HCT116 (cell line): ENCODE results near the gene STK36. TPM values are rescaled to one million over a fixed set of nuclear protein-coding genes. Genes with fewer than 3 reads are reported as not detected.

Experiments used
- ATAC-seq: fragments of 200-7000 bp; cut with Tn5 transposase; 2 replicates; pipeline ENCODE4 v1.9.1; 2020; ENCODE audit warnings: mild to moderate bottlenecking, moderate library complexity
- BruUV-seq: library from RNA; stranded (reverse); fragments of 400-500 nt; replicated peaks from 2 replicates; lab custom pipeline; 2021; lab: Mats Ljungman, UMichigan
- CTCF ChIA-PET: fragments of 300-600 bp; sonication (Branson Sonifier 250); formaldehyde crosslinking; loops from one replicate; lab custom pipeline; 2021; ENCODE audit warnings: antibody characterized with exemption; lab: Charles Lee
- POLR2A ChIA-PET: fragments of 300-600, 350-600 bp; sonication (Branson Sonifier 250); formaldehyde crosslinking; loops from one replicate; lab custom pipeline; 2021; ENCODE audit warnings: antibody characterized with exemption; lab: Charles Lee
- RAD21 ChIA-PET, 2 experiments: fragments of 300-600 bp; sonication (Branson Sonifier 250); formaldehyde crosslinking; loops; one replicate each; lab custom pipeline; 2023; ENCODE audit warnings: low total read pairs in 2 of 2; ENCODE audit not compliant: uncharacterized antibody in 2 of 2, unreplicated experiment in 2 of 2, low non-redundant PET in 1 of 2; lab: Charles Lee
- DNase-seq: peaks from one replicate; pipeline ENCODE4 v3.0.0-alpha.2; 2010; ENCODE audit warnings: low read depth, low spot score
- H2AFZ ChIP-seq: fragments of 200-600 bp; shearing (Covaris generic), sonication (generic); 2 replicates; pipeline ENCODE4 v1.6.1; 2017; ENCODE audit warnings: low read depth, mixed run types, mixed read lengths, antibody characterized with exemption, low read length; ENCODE audit not compliant: poor library complexity, severe bottlenecking
- H3K27ac ChIP-seq: 2 replicates; pipeline ENCODE4 v1.5.1; 2012; ENCODE audit warnings: low read depth, low read length
- H3K27me3 ChIP-seq: fragments of 200-600 bp; sonication (generic); 2 replicates; pipeline ENCODE4 v1.6.1; 2016; ENCODE audit warnings: mixed run types, low read length, mixed read lengths; ENCODE audit not compliant: insufficient read depth
- H3K36me3 ChIP-seq, 2 experiments: fragments of 200-500 bp in 1 of 2; fragments of 200-600 bp in 1 of 2; sonication (Bioruptor generic) in 1 of 2; sonication (generic) in 1 of 2; 2 replicates each; pipeline versions ENCODE4 v1.5.1 to v1.6.1; 2014 to 2016; ENCODE audit warnings: low read length in 2 of 2, inconsistent platforms in 1 of 2, mixed read lengths in 1 of 2, mixed run types in 1 of 2; ENCODE audit not compliant: insufficient read depth in 2 of 2, control insufficient read depth in 1 of 2
- H3K4me1 ChIP-seq, 2 experiments: fragments of 200-600 bp in 1 of 2; sonication (generic) in 1 of 2; 2 replicates each; pipeline versions ENCODE4 v1.5.1 to v1.6.1; 2012 to 2017; ENCODE audit warnings: low read length in 2 of 2, inconsistent platforms in 1 of 2, mild to moderate bottlenecking in 1 of 2, mixed read lengths in 1 of 2, mixed run types in 1 of 2, moderate library complexity in 1 of 2; ENCODE audit not compliant: insufficient read depth in 2 of 2, control insufficient read depth in 1 of 2
- H3K4me2 ChIP-seq: fragments of 200-600 bp; sonication (generic); 2 replicates; pipeline ENCODE4 v1.6.1; 2017; ENCODE audit warnings: mixed run types, low read length, mixed read lengths
- H3K4me3 ChIP-seq, 2 experiments: fragments of 200-600 bp in 1 of 2; sonication (generic) in 1 of 2; replicated peaks in 1 of 2; 2 replicates each; pipeline ENCODE4 v1.5.1; 2011 to 2016; ENCODE audit warnings: low read length in 2 of 2, control low read depth in 1 of 2, low read depth in 1 of 2, mild to moderate bottlenecking in 1 of 2, mixed read lengths in 1 of 2, mixed run types in 1 of 2
- H3K79me2 ChIP-seq: fragments of 200-600 bp; sonication (generic); 2 replicates; pipeline ENCODE4 v1.6.1; 2017; ENCODE audit warnings: mild to moderate bottlenecking, mixed run types, low read length, moderate library complexity, mixed read lengths; ENCODE audit not compliant: insufficient read depth
- H3K9ac ChIP-seq: fragments of 200-600 bp; sonication (generic); 2 replicates; pipeline ENCODE4 v1.6.1; 2016; ENCODE audit warnings: low read length, mixed read lengths
- H3K9me2 ChIP-seq: fragments of 200-600 bp; sonication (generic), shearing (Covaris generic); 2 replicates; pipeline ENCODE4 v1.6.1; 2017; ENCODE audit warnings: mixed run types, mild to moderate bottlenecking, moderate library complexity; ENCODE audit not compliant: insufficient read depth
- H3K9me3 ChIP-seq, 2 experiments: fragments of 200-500 bp in 1 of 2; fragments of 200-600 bp in 1 of 2; sonication (Bioruptor generic) in 1 of 2; sonication (generic) in 1 of 2; 2 replicates each; pipeline ENCODE4 v1.6.1; 2014 to 2017; ENCODE audit warnings: low read length in 2 of 2, mixed read lengths in 2 of 2, inconsistent platforms in 1 of 2, low read depth in 1 of 2, mild to moderate bottlenecking in 1 of 2, mixed run types in 1 of 2, moderate library complexity in 1 of 2; ENCODE audit not compliant: control insufficient read depth in 1 of 2, insufficient read depth in 1 of 2
- H4K20me1 ChIP-seq: fragments of 200-600 bp; sonication (generic), shearing (Covaris generic); 2 replicates; pipeline ENCODE4 v1.6.1; 2017; ENCODE audit warnings: mixed run types, mild to moderate bottlenecking, moderate library complexity; ENCODE audit not compliant: insufficient read depth
- EGR1 ChIP-seq: IDR thresholded peaks from 2 replicates; pipeline ENCODE4 v1.6.1; 2012; ENCODE audit warnings: low read depth
- ELF1 ChIP-seq: IDR thresholded peaks from 2 replicates; pipeline ENCODE4 v1.6.1; 2012; ENCODE audit warnings: low read depth, borderline replicate concordance
- FOSL1 ChIP-seq: IDR thresholded peaks from 2 replicates; pipeline ENCODE4 v1.6.1; 2012; ENCODE audit warnings: low read depth
- JUND ChIP-seq: IDR thresholded peaks from 2 replicates; pipeline ENCODE4 v1.6.1; 2012
- POLR2A ChIP-seq: IDR thresholded peaks from 2 replicates; pipeline ENCODE4 v1.7.0; 2011; ENCODE audit warnings: borderline replicate concordance; ENCODE audit not compliant: insufficient read depth, insufficient read length; ENCODE audit errors: extremely low read depth
- REST ChIP-seq: IDR thresholded peaks from 2 replicates; pipeline ENCODE4 v1.6.1; 2012; ENCODE audit warnings: low read depth
- SP1 ChIP-seq: IDR thresholded peaks from 2 replicates; pipeline ENCODE4 v1.6.1; 2012; ENCODE audit warnings: low read depth
- ZBTB33 ChIP-seq: IDR thresholded peaks from 2 replicates; pipeline ENCODE4 v1.6.1; 2011; ENCODE audit warnings: mild to moderate bottlenecking, low read length, moderate library complexity; ENCODE audit not compliant: insufficient replicate concordance; ENCODE audit errors: extremely low read depth
- ZFX ChIP-seq: fragments of 450-650 bp; IDR thresholded peaks from 2 replicates; pipeline ENCODE4 v1.6.1; 2017
- intact Hi-C: fragments of 100-400 bp; cut with micrococcal nuclease; formaldehyde crosslinking; loops from 2 replicates; pipeline ENCODE4 v1.10.0; 2022
- total RNA-seq: library from RNA; stranded (reverse); gene quantifications from one replicate; pipeline ENCODE4 v1.2.1, GENCODE V29; 2021; ENCODE audit not compliant: unreplicated experiment

STK36 gene
- total RNA-seq, 1 experiment from 2014 or later, result 45.5 TPM

- no peaks in the 10 kb centered on the region for H3K9me3 ChIP-seq
- no peaks in the 10 kb centered on the region for H3K9me2 ChIP-seq
- DNase-seq (no peak), ATAC-seq (no peak)
- H4K20me1 ChIP-seq, result no peaks in the 10 kb centered on the region
- no peak overlapping the region for H3K4me3 ChIP-seq
- H3K4me1 ChIP-seq, result peaks cover 0 to 9% of the 10 kb centered on the region in 2 experiments; a peak in 1 of 4 replicates
- no peak overlapping the region for H2AFZ ChIP-seq
- no TSS peak for BruUV-seq
- peaks cover 50 to 56% of the 10 kb centered on the region in 2 experiments for H3K36me3 ChIP-seq
- ChIA-PET RAD21 (no interaction called here), POLR2A (no interaction called here)
- no peak overlapping the region for H3K9ac ChIP-seq
- H3K27ac ChIP-seq, result no peak overlapping the region
- H3K4me2 ChIP-seq, result no peak overlapping the region
- no peaks in the 10 kb centered on the region; the same call in 1 of the 2 replicates for H3K79me2 ChIP-seq
- TF ChIP-seq ELF1 (no peak), POLR2A (no peak), SP1 (no peak), EGR1 (no peak), ZFX (no peak), REST (no peak), ZBTB33 (no peak), JUND (no peak), FOSL1 (no peak)
- TF ChIP-seq, all 23 proteins: peak for 0
- CTCF ChIA-PET, result no interaction called here
- intact Hi-C loops, result no loop called here
- H3K27me3 ChIP-seq, result no peaks in the 10 kb centered on the region
Measured at GRCh38 chr2:218748741-218749441, 77.0 kb downstream of the STK36 start.

Other genes with a start within 250 kb of the STK36 start
- 23.5 TPM for gene USP37, start 103.7 kb upstream of the STK36 start, total RNA-seq
- 65.7 TPM for gene CNOT9, start 103.2 kb upstream of the STK36 start, total RNA-seq
- 0.64 TPM for gene PLCD4, start 64.2 kb upstream of the STK36 start, total RNA-seq
- 29.2 TPM for gene ZNF142, start 12.5 kb upstream of the STK36 start, total RNA-seq
- gene BCS1L, start 12.4 kb upstream of the STK36 start, total RNA-seq, result 57.4 TPM
- 23.4 TPM for gene RNF25, start 84 bp upstream of the STK36 start, total RNA-seq
- 53.0 TPM for gene TTLL4, start 38.7 kb downstream of the STK36 start, total RNA-seq
- gene CYP27A1, start 110.1 kb downstream of the STK36 start, total RNA-seq, result 1.6 TPM
- gene PRKAG3, start 159.7 kb downstream of the STK36 start, total RNA-seq, result not detected
- gene WNT6, start 187.7 kb downstream of the STK36 start, total RNA-seq, result 1.4 TPM
- 1.5 TPM for gene WNT10A, start 208.8 kb downstream of the STK36 start, total RNA-seq